ENCODE measurements around the gene ATP5F1E.

GRCh38 chr20:59068534-59068933 is 36.4 kb upstream of the ATP5F1E start:
- no peak for TF ChIP-seq POLR2A (IDR thresholded peaks at IDR 0.05; ENCODE audit: low read depth, low read length)
- no peak for TF ChIP-seq POLR2AphosphoS5 (IDR thresholded peaks at IDR 0.05; ENCODE audit: low read depth, low read length)

Data from GM12891 (cell line).